Adrenal gland (tissue), 12 donors: ENCODE results near the gene YIPF6. TPM values are rescaled to one million over a fixed set of nuclear protein-coding genes. Genes with fewer than 3 reads are reported as not detected.
"Not testable (repeated sequence)": the region's sequence is repeated elsewhere in the genome, so short reads cannot be mapped to it uniquely, and the experiment has no call there.

Experiments
- DNase-seq, 7 donors: peaks; one replicate each; pipeline ENCODE4 v3.0.0-alpha.2; 2019 to 2020
- H3K27ac ChIP-seq, 5 donors: fragments of 200-600 bp; sonication (generic) in 4 of 5; 1 replicate in 3 of 5; 2 replicates in 2 of 5; pipeline versions ENCODE4 v1.5.1 to v1.8.0; 2016 to 2020; ENCODE audit warnings: mild to moderate bottlenecking in 1 of 5
- H3K27me3 ChIP-seq: fragments of 200-600 bp; 2 replicates; pipeline ENCODE4 v1.8.0; 2021
- H3K36me3 ChIP-seq, 2 donors: fragments of 200-600 bp; replicated peaks in 1 of 2; 1 replicate in 1 of 2; 2 replicates in 1 of 2; pipeline versions ENCODE4 v1.5.1 to v1.8.0; 2018 to 2022
- H3K4me1 ChIP-seq, 2 donors: fragments of 200-600 bp; replicated peaks in 1 of 2; 1 replicate in 1 of 2; 2 replicates in 1 of 2; pipeline versions ENCODE4 v1.5.1 to v1.8.0; 2018 to 2021
- H3K4me3 ChIP-seq, 4 donors: fragments of 200-600 bp; sonication (generic) in 3 of 4; one replicate each; pipeline ENCODE4 v1.5.1; 2016 to 2018
- H3K9me3 ChIP-seq, 3 donors: fragments of 200-600 bp; sonication (generic) in 1 of 3; replicated peaks in 1 of 3; 1 replicate in 2 of 3; 2 replicates in 1 of 3; pipeline versions ENCODE4 v1.5.1 to v1.8.0; 2016 to 2021
- POLR2A ChIP-seq, 2 donors: fragments of 450-650 bp; IDR thresholded peaks; one replicate each; pipeline ENCODE4 v1.6.1; 2017; ENCODE audit warnings: antibody characterized with exemption in 2 of 2, mild to moderate bottlenecking in 2 of 2, moderate library complexity in 1 of 2
- WGBS, 4 donors: extraction: QIAGEN DNeasy Blood & Tissue Kit in 2 of 4; methylation state at CpG; one replicate each; pipeline versions ENCODE4 v1.1.5 to v1.1.7; 2013 to 2017; 5-methylcytosine and 5-hydroxymethylcytosine counted together
- intact Hi-C, 2 donors: fragments of 100-400 bp; cut with DNase I; formaldehyde crosslinking; loops; one replicate each; pipeline versions ENCODE4 v1.14.1 to v1.15.0; 2022 to 2023
- polyA plus RNA-seq, 3 donors: library from polyadenylated mRNA; stranded (reverse); fragments of 200-250 nt in 2 of 3; fragments of 350-450 nt in 1 of 3; fragmentation: Illumina TruSeq in 1 of 3; extraction: RNeasy Lipid Tissue Mini Kit (QIAGEN cat#74804) in 1 of 3; gene quantifications; one replicate each; pipeline ENCODE4 v1.2.3, GENCODE V29; 2013 to 2014
- total RNA-seq, 9 donors: library from RNA; depleted of rRNA in 4 of 9; stranded (reverse); fragments of >200 nt in 4 of 9; fragments of 120-200 nt in 1 of 9; fragmentation: NEBNext Ultra II Directional in 1 of 9; extraction: Animal tissue kit (Norgen Biotek cat#: 25700) in 1 of 9; gene quantifications; one replicate each; pipeline versions ENCODE4 v1.1.0 to v1.2.4, GENCODE V29; 2013 to 2023
- TF ChIP-seq, protein P1 (sequence below), 6 experiments: fragments of 450-650 bp in 4 of 6; fragments of 200-600 bp in 2 of 6; sonication (generic) in 1 of 6; IDR thresholded peaks; 1 replicate in 5 of 6; 2 replicates in 1 of 6; pipeline versions ENCODE4 v1.5.1 to v1.8.0; 2016 to 2021; ENCODE audit warnings: antibody characterized with exemption in 6 of 6, mild to moderate bottlenecking in 2 of 6, moderate library complexity in 1 of 6
- donor health status: healthy with polysubstance abuse.
- donor health status: Bipolar disorder and iron deficiency.
- donor health status: DM: yes; HTN: yes; CAD: no.
- donor health status: DM: no; HTN: no; CAD: no.
- donor health status: DM: no; HTN: no; CAD: no.
- donor health status: DM: yes; HTN: yes; CAD: no.

Gene YIPF6
- total and polyA plus RNA-seq, 12 donors, result 5.9 to 60.3 (median 36.0) TPM

- no peaks in the 10 kb centered on the region for H3K9me3 ChIP-seq
- no peak overlapping the region for H3K4me3 ChIP-seq
- H3K36me3 ChIP-seq, result no peaks in the 10 kb centered on the region
- H3K27me3 ChIP-seq, result peaks cover 5% of the 10 kb centered on the region
- WGBS, 4 donors, result 69 to 80% (median 75%) methylated on average over 4 to 11 of the region's 11 CpGs
- DNase-seq, result no peak
- intact Hi-C loops, result loop anchor here in 1 of 2 donors (10.0 kb wide), 1 partner anchor 211 kb away; no protein-coding TSS in a partner anchor
- no peak for TF ChIP-seq POLR2A (IDR thresholded peaks at IDR 0.05)
- TF ChIP-seq, protein P1, sequence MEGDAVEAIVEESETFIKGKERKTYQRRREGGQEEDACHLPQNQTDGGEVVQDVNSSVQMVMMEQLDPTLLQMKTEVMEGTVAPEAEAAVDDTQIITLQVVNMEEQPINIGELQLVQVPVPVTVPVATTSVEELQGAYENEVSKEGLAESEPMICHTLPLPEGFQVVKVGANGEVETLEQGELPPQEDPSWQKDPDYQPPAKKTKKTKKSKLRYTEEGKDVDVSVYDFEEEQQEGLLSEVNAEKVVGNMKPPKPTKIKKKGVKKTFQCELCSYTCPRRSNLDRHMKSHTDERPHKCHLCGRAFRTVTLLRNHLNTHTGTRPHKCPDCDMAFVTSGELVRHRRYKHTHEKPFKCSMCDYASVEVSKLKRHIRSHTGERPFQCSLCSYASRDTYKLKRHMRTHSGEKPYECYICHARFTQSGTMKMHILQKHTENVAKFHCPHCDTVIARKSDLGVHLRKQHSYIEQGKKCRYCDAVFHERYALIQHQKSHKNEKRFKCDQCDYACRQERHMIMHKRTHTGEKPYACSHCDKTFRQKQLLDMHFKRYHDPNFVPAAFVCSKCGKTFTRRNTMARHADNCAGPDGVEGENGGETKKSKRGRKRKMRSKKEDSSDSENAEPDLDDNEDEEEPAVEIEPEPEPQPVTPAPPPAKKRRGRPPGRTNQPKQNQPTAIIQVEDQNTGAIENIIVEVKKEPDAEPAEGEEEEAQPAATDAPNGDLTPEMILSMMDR (IDR thresholded peaks at IDR 0.05), result no peak
- H3K27ac ChIP-seq, result no peak overlapping the region
- peaks cover 0 to 16% of the 10 kb centered on the region in 2 donors for H3K4me1 ChIP-seq
Observed at GRCh38 chrX:68503836-68504636, 5.2 kb downstream of the YIPF6 start.

DNA sequence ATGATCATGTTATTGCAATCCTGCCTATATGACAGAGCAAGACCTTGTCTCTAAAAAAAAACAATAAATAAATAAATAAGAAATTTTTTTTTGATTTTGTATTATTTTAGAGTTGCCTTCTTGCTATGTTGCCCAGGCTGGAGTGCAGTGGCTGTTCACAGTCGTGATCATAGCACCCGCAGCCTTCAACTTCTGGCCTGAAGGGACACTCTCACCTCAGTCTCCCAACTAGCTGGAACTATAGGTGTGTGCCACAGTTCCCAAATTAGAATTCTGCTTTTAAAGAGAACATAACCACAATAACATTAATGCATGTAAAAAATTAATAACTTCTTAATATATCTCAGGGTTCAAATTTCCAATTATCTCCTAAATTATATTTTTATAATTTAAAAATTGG, 7.8 kb downstream of the YIPF6 start:
- WGBS, 4 donors, result 60 to 83% (median 72%) methylated on average over 2 of the region's 2 CpGs
- H3K4me3 ChIP-seq, result no peak overlapping the region
- intact Hi-C loops, result loop anchor here in 1 of 2 donors (10.0 kb wide), 1 partner anchor 208 kb away; no protein-coding TSS in a partner anchor
- TF ChIP-seq, protein P1 (IDR thresholded peaks at IDR 0.05), result no peak
- TF ChIP-seq POLR2A (IDR thresholded peaks at IDR 0.05), result no peak
- no peaks in the 10 kb centered on the region for H3K36me3 ChIP-seq
- H3K27me3 ChIP-seq, result no peaks in the 10 kb centered on the region
- DNase-seq, result no peak
- H3K9me3 ChIP-seq, result no peaks in the 10 kb centered on the region
- no peak overlapping the region for H3K27ac ChIP-seq
- H3K4me1 ChIP-seq, result no peaks in the 10 kb centered on the region

GRCh38 chrX:68508799-68509198, 9.9 kb downstream of the YIPF6 start:
- Histone ChIP-seq H3K9me3 (no peaks in the 10 kb centered on the region), H3K36me3 (no peaks in the 10 kb centered on the region), H3K27ac (no peak overlapping the region), H3K4me1 (no peaks in the 10 kb centered on the region), H3K4me3 (no peak overlapping the region), H3K27me3 (no peaks in the 10 kb centered on the region)
- TF ChIP-seq, protein P1 (IDR thresholded peaks at IDR 0.05), result no peak
- TF ChIP-seq POLR2A (IDR thresholded peaks at IDR 0.05), result no peak
- 59 to 77% (median 64%) methylated on average over 2 of the region's 2 CpGs for WGBS, 4 donors
- intact Hi-C loops, result loop anchor here in 1 of 2 donors (10.0 kb wide), 1 partner anchor 206 kb away; no protein-coding TSS in a partner anchor
- no peak for DNase-seq

- no peak for TF ChIP-seq POLR2A (IDR thresholded peaks at IDR 0.05)
- TF ChIP-seq, protein P1 (IDR thresholded peaks at IDR 0.05), result peak; percentile 59 to 88 (median 70)
- H3K27me3 ChIP-seq, result no peaks in the 10 kb centered on the region
- H3K9me3 ChIP-seq, result no peaks in the 10 kb centered on the region
- H3K36me3 ChIP-seq, result peaks cover 0 to 13% of the 10 kb centered on the region in 2 donors
- H3K27ac ChIP-seq, result no peak overlapping the region
- WGBS, 4 donors, result 14 to 31% (median 23%) methylated on average over 3 of the region's 3 CpGs
- H3K4me3 ChIP-seq, result no peak overlapping the region
- H3K4me1 ChIP-seq, result no peaks in the 10 kb centered on the region
- peak in 5 of 7 donors; percentile 32 to 54 (median 38) for DNase-seq
- intact Hi-C loops, result no loop called here
Observed at GRCh38 chrX:68511255-68511654, 12.4 kb downstream of the YIPF6 start.

- WGBS, 4 donors, result 73 to 100% (median 89%) methylated on average over 2 of the region's 2 CpGs
- H3K4me1 ChIP-seq, H3K4me3 ChIP-seq, H3K27ac ChIP-seq, H3K27me3 ChIP-seq, DNase-seq, intact Hi-C loops, H3K9me3 ChIP-seq: not testable (repeated sequence)
- peaks cover 0 to 27% of the 10 kb centered on the region in 2 donors for H3K36me3 ChIP-seq
Observed at GRCh38 chrX:68524680-68525079, 25.8 kb downstream of the YIPF6 start.
